Raji (cell line): ENCODE results near the gene FAM89A.

Experiments
- POLR2A ChIP-seq: IDR thresholded peaks from 2 replicates; pipeline ENCODE4 v1.6.1; 2011; ENCODE audit warnings: low read depth, low read length, control low read depth; ENCODE audit not compliant: insufficient read depth

Gene FAM89A

GRCh38 chr1:230978491-230979388 lies 61.3 kb downstream of the FAM89A start, which contains the start of the genes ARV1 and TTC13:
Gene ARV1, plus strand, starts transcription at chr1:230979094. Its CDS starts 12 bp downstream, at chr1:230979106.
Gene TTC13, minus strand, starts transcription at chr1:230978861. Its CDS starts 31 bp downstream, at chr1:230978830.
- peak; percentile 85 for TF ChIP-seq POLR2A

- no peak for TF ChIP-seq POLR2A
These were observed 62.1 kb downstream of the FAM89A start for GRCh38 chr1:230977761-230978490.

GRCh38 chr1:230976825-230977747 lies 63.0 kb downstream of the FAM89A start:
- no peak for TF ChIP-seq POLR2A

GRCh38 chr1:230976360-230976759 lies 63.7 kb downstream of the FAM89A start:
- no peak for TF ChIP-seq POLR2A

GRCh38 chr1:230975636-230976035 lies 64.4 kb downstream of the FAM89A start:
- no peak for TF ChIP-seq POLR2A

- TF ChIP-seq POLR2A = no peak
These were observed 67.2 kb downstream of the FAM89A start for GRCh38 chr1:230972855-230973271.

- no peak for TF ChIP-seq POLR2A
These were observed 68.3 kb downstream of the FAM89A start for GRCh38 chr1:230971771-230972170.

GRCh38 chr1:230970432-230970831 lies 69.6 kb downstream of the FAM89A start:
- TF ChIP-seq POLR2A = no peak
